H9 (cell line): ENCODE results near the gene CDK17. TPM values are rescaled to one million over a fixed set of nuclear protein-coding genes. Genes with fewer than 3 reads are reported as not detected.

ENCODE experiments used
- DNase-seq: peaks from one replicate; pipeline ENCODE4 v3.0.0-alpha.2; 2017
- H2AFZ ChIP-seq: one replicate; pipeline ENCODE4 v1.6.1; 2013; ENCODE audit warnings: mild to moderate bottlenecking, low read length, control low read depth, moderate library complexity
- H2AK5ac ChIP-seq: 2 replicates; pipeline ENCODE4 v1.6.1; 2013; ENCODE audit warnings: low read length, control low read depth, mixed read lengths; ENCODE audit not compliant: insufficient read length
- H2BK120ac ChIP-seq: one replicate; pipeline ENCODE4 v1.6.1; 2013; ENCODE audit warnings: low read depth, mild to moderate bottlenecking, low read length, control low read depth, inconsistent platforms; ENCODE audit not compliant: poor library complexity, severe bottlenecking
- H2BK12ac ChIP-seq: 2 replicates; pipeline ENCODE4 v1.6.1; 2013; ENCODE audit warnings: low read length, control low read depth, mixed read lengths, low read depth; ENCODE audit not compliant: insufficient read length
- H2BK15ac ChIP-seq: 2 replicates; pipeline ENCODE4 v1.6.1; 2013; ENCODE audit warnings: low read depth, low read length, control low read depth
- H2BK20ac ChIP-seq: one replicate; pipeline ENCODE4 v1.6.1; 2013; ENCODE audit warnings: low read depth, mild to moderate bottlenecking, low read length, control low read depth, inconsistent platforms; ENCODE audit not compliant: poor library complexity, severe bottlenecking
- H2BK5ac ChIP-seq: 2 replicates; pipeline ENCODE4 v1.6.1; 2013; ENCODE audit warnings: low read length, control low read depth, mixed read lengths; ENCODE audit not compliant: insufficient read length
- H3K14ac ChIP-seq: 2 replicates; pipeline ENCODE4 v1.6.1; 2013; ENCODE audit warnings: low read length, control low read depth; ENCODE audit not compliant: insufficient read depth
- H3K18ac ChIP-seq: 2 replicates; pipeline ENCODE4 v1.6.1; 2013; ENCODE audit warnings: low read depth, mild to moderate bottlenecking, mixed read lengths, low read length, control low read depth; ENCODE audit not compliant: insufficient read length
- H3K23ac ChIP-seq: 2 replicates; pipeline ENCODE4 v1.6.1; 2013; ENCODE audit warnings: low read length, control low read depth, mixed read lengths, low read depth; ENCODE audit not compliant: insufficient read length
- H3K23me2 ChIP-seq: 2 replicates; pipeline ENCODE4 v1.6.1; 2013; ENCODE audit warnings: low read depth, mild to moderate bottlenecking, mixed read lengths, low read length, control low read depth; ENCODE audit not compliant: insufficient read length, poor library complexity, severe bottlenecking
- H3K27ac ChIP-seq: 2 replicates; pipeline ENCODE4 v1.5.1; 2013; ENCODE audit warnings: low read length, control low read depth, mixed read lengths, low read depth; ENCODE audit not compliant: insufficient read length
- H3K27me3 ChIP-seq: 2 replicates; pipeline ENCODE4 v1.6.1; 2013; ENCODE audit warnings: low read length, control low read depth, inconsistent platforms; ENCODE audit not compliant: insufficient read depth
- H3K4ac ChIP-seq: 2 replicates; pipeline ENCODE4 v1.6.1; 2013; ENCODE audit warnings: low read depth, mild to moderate bottlenecking, control low read depth, inconsistent platforms, low read length, moderate library complexity
- H3K4me1 ChIP-seq: 2 replicates; pipeline ENCODE4 v1.6.1; 2013; ENCODE audit warnings: low read length, control low read depth, inconsistent platforms; ENCODE audit not compliant: insufficient read depth
- H3K4me2 ChIP-seq: 2 replicates; pipeline ENCODE4 v1.6.1; 2013; ENCODE audit warnings: low read length, control low read depth, mixed read lengths; ENCODE audit not compliant: insufficient read length, insufficient read depth
- H3K56ac ChIP-seq: 2 replicates; pipeline ENCODE4 v1.6.1; 2013; ENCODE audit warnings: low read depth, mild to moderate bottlenecking, mixed read lengths, low read length, control low read depth; ENCODE audit not compliant: insufficient read length
- H3K79me1 ChIP-seq: 2 replicates; pipeline ENCODE4 v1.6.1; 2013; ENCODE audit warnings: low read depth, mild to moderate bottlenecking, moderate library complexity, low read length, control low read depth, inconsistent platforms; ENCODE audit not compliant: insufficient read depth, poor library complexity, severe bottlenecking
- H3K79me2 ChIP-seq: 2 replicates; pipeline ENCODE4 v1.6.1; 2013; ENCODE audit warnings: low read length, control low read depth, inconsistent platforms; ENCODE audit not compliant: insufficient read depth
- H3K9ac ChIP-seq: 2 replicates; pipeline ENCODE4 v1.6.1; 2013; ENCODE audit warnings: low read length, control low read depth, mixed read lengths; ENCODE audit not compliant: insufficient read length; ENCODE audit errors: extremely low read depth
- H3K9me3 ChIP-seq: one replicate; pipeline ENCODE4 v1.6.1; 2013; ENCODE audit warnings: low read depth, low read length, inconsistent platforms; ENCODE audit not compliant: control insufficient read depth
- H3T11ph ChIP-seq: one replicate; pipeline ENCODE4 v1.6.1; 2013; ENCODE audit warnings: mild to moderate bottlenecking, low read length, control low read depth, inconsistent platforms
- H4K20me1 ChIP-seq: one replicate; pipeline ENCODE4 v1.6.1; 2013; ENCODE audit not compliant: control insufficient read depth, insufficient read length, insufficient read depth
- H4K5ac ChIP-seq: 2 replicates; pipeline ENCODE4 v1.6.1; 2013; ENCODE audit warnings: low read depth, mild to moderate bottlenecking, mixed read lengths, low read length, control low read depth; ENCODE audit not compliant: insufficient read length
- H4K8ac ChIP-seq: replicated peaks from 2 replicates; pipeline ENCODE4 v1.6.1; 2013; ENCODE audit warnings: low read length, control low read depth, mixed read lengths, low read depth; ENCODE audit not compliant: insufficient read length
- H4K91ac ChIP-seq: 2 replicates; pipeline ENCODE4 v1.6.1; 2013; ENCODE audit warnings: low read depth, mild to moderate bottlenecking, moderate library complexity, mixed read lengths, low read length, control low read depth; ENCODE audit not compliant: insufficient read length
- H3K27ac Mint-ChIP-seq, 3 experiments: 2 replicates in 2 of 3; 3 replicates in 1 of 3; pipeline ENCODE4 v1.8.0; 2020 to 2021; ENCODE audit warnings: mixed read lengths in 3 of 3, mild to moderate bottlenecking in 1 of 3, moderate library complexity in 1 of 3
- H3K27me3 Mint-ChIP-seq: 2 replicates; pipeline ENCODE4 v1.8.0; 2021; ENCODE audit warnings: low read depth, mild to moderate bottlenecking, moderate library complexity, mixed read lengths
- H3K36me3 Mint-ChIP-seq, 3 experiments: 2 replicates in 2 of 3; 3 replicates in 1 of 3; pipeline ENCODE4 v1.8.0; 2020 to 2021; ENCODE audit warnings: low read depth in 3 of 3, mixed read lengths in 3 of 3; ENCODE audit not compliant: insufficient read depth in 1 of 3
- H3K4me1 Mint-ChIP-seq, 2 experiments: 2 replicates each; pipeline ENCODE4 v1.8.0; 2020; ENCODE audit warnings: mixed read lengths in 2 of 2
- H3K4me3 Mint-ChIP-seq, 2 experiments: 2 replicates in 1 of 2; 3 replicates in 1 of 2; pipeline ENCODE4 v1.8.0; 2020 to 2021; ENCODE audit warnings: mild to moderate bottlenecking in 2 of 2, mixed read lengths in 2 of 2, moderate library complexity in 1 of 2
- H3K9me3 Mint-ChIP-seq, 2 experiments: 2 replicates in 1 of 2; 3 replicates in 1 of 2; pipeline ENCODE4 v1.8.0; 2020; ENCODE audit warnings: mild to moderate bottlenecking in 2 of 2, mixed read lengths in 2 of 2, moderate library complexity in 1 of 2
- total RNA-seq: library from RNA; stranded (reverse); gene quantifications from 2 replicates; pipeline ENCODE4 v1.2.1, GENCODE V29; 2021
- TF ChIP-seq, protein P1 (sequence below): fragments of 200-600 bp; sonication (generic); conservative IDR thresholded peaks from 3 replicates; pipeline ENCODE4 v1.8.0; 2021; ENCODE audit warnings: antibody characterized with exemption, mild to moderate bottlenecking

The CDK17 gene
- total RNA-seq, 1 experiment from 2014 or later: 28.8 TPM

DNA sequence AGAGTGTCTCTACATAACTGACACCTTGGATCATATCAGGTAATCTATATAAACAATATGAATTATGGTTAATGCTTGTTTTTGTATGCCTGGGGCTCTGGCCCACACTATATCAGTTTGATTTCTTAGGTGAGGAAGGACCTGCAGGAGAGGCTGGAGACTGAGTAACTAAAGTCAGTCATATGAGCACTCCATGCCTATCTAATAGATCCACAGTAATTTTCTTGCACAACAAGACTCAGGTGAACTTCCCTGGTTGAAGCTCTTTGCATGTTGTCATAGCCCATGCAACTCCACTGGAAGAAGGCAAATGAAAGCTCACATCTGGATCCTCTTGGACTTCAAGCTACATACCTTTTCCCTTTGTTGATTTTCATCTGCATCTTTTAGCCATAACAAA, 62.3 kb downstream of the CDK17 start:
- Histone ChIP-seq H3K79me1 (peaks cover 3% of the 10 kb centered on the region), H2AFZ (no peak overlapping the region), H3K56ac (no peak overlapping the region), H2BK15ac (no peak overlapping the region), H3K4me1 (no peaks in the 10 kb centered on the region), H4K5ac (no peak overlapping the region), H3K4ac (no peak overlapping the region), H2BK5ac (no peak overlapping the region), H3K23ac (no peak overlapping the region), H4K8ac (no peak overlapping the region), H2BK12ac (no peak overlapping the region), H2AK5ac (no peak overlapping the region), H3K27ac (no peak overlapping the region), H3K23me2 (no peaks in the 10 kb centered on the region), H3T11ph (no peak overlapping the region), H3K79me2 (no peaks in the 10 kb centered on the region; the same call in 1 of the 2 replicates), H3K18ac (no peak overlapping the region), H3K9me3 (no peaks in the 10 kb centered on the region), H3K4me2 (no peak overlapping the region), H2BK120ac (no peak overlapping the region), H3K27me3 (no peaks in the 10 kb centered on the region), H2BK20ac (no peak overlapping the region), H3K14ac (no peak overlapping the region), H4K91ac (no peak overlapping the region), H4K20me1 (no peaks in the 10 kb centered on the region), H3K9ac (no peak overlapping the region)
- no peaks in the 10 kb centered on the region; a peak in 1 of 4 replicates for H3K4me1 Mint-ChIP-seq
- TF ChIP-seq, protein P1, sequence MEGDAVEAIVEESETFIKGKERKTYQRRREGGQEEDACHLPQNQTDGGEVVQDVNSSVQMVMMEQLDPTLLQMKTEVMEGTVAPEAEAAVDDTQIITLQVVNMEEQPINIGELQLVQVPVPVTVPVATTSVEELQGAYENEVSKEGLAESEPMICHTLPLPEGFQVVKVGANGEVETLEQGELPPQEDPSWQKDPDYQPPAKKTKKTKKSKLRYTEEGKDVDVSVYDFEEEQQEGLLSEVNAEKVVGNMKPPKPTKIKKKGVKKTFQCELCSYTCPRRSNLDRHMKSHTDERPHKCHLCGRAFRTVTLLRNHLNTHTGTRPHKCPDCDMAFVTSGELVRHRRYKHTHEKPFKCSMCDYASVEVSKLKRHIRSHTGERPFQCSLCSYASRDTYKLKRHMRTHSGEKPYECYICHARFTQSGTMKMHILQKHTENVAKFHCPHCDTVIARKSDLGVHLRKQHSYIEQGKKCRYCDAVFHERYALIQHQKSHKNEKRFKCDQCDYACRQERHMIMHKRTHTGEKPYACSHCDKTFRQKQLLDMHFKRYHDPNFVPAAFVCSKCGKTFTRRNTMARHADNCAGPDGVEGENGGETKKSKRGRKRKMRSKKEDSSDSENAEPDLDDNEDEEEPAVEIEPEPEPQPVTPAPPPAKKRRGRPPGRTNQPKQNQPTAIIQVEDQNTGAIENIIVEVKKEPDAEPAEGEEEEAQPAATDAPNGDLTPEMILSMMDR: no peak
- H3K27me3 Mint-ChIP-seq: no peaks in the 10 kb centered on the region
- H3K4me3 Mint-ChIP-seq: no peak overlapping the region
- no peak for DNase-seq
- no peak overlapping the region for H3K27ac Mint-ChIP-seq
- H3K9me3 Mint-ChIP-seq: peaks cover 11 to 13% of the 10 kb centered on the region in 2 experiments
- H3K36me3 Mint-ChIP-seq: peaks cover 10 to 14% (median 10%) of the 10 kb centered on the region in 3 experiments
